Endothelial cell of umbilical vein (primary cell): ENCODE results near the gene SLC28A1. TPM values are rescaled to one million over a fixed set of nuclear protein-coding genes. Genes with fewer than 3 reads are reported as not detected.

ENCODE experiments used
- BruUV-seq: library from RNA; stranded (reverse); fragments of 400-500 nt; replicated peaks from 2 replicates; lab custom pipeline; 2021; lab: Mats Ljungman, UMichigan
- CTCF ChIA-PET: fragments of 300-600, 350-600 bp; sonication (Branson Sonifier 250); formaldehyde crosslinking; loops from one replicate; lab custom pipeline; 2021; ENCODE audit warnings: antibody characterized with exemption, inconsistent platforms; lab: Charles Lee
- POLR2A ChIA-PET: fragments of 300-600, 350-600 bp; sonication (Branson Sonifier 250); formaldehyde crosslinking; loops from one replicate; lab custom pipeline; 2021; ENCODE audit warnings: antibody characterized with exemption, inconsistent platforms; lab: Charles Lee
- DNase-seq: peaks from one replicate; pipeline ENCODE4 v3.0.0-alpha.2; 2011; ENCODE audit warnings: low read depth, low spot score
- FAIRE-seq: peaks from 2 replicates; lab custom pipeline; 2011; peaks lifted over from hg19 to GRCh38; lab: Jason Lieb, UNC
- H2AFZ ChIP-seq: 2 replicates; pipeline ENCODE4 v1.6.0; 2012; ENCODE audit warnings: low read depth, low read length, control low read depth, inconsistent platforms
- H3K27ac ChIP-seq: 2 replicates; pipeline ENCODE4 v1.5.1; 2011; ENCODE audit warnings: low read depth, mild to moderate bottlenecking, control low read depth, low read length, moderate library complexity; ENCODE audit not compliant: insufficient read depth
- H3K27me3 ChIP-seq, 2 experiments: 2 replicates each; pipeline versions ENCODE4 v1.6.0 to v1.6.1; 2011; ENCODE audit warnings: low read length in 2 of 2, mixed read lengths in 1 of 2; ENCODE audit not compliant: control insufficient read depth in 2 of 2, insufficient read depth in 2 of 2
- H3K36me3 ChIP-seq, 2 experiments: 2 replicates in 1 of 2; 3 replicates in 1 of 2; pipeline ENCODE4 v1.5.1; 2011; ENCODE audit warnings: low read length in 2 of 2, mild to moderate bottlenecking in 1 of 2, moderate library complexity in 1 of 2; ENCODE audit not compliant: control insufficient read depth in 2 of 2, insufficient read depth in 2 of 2; ENCODE audit errors: extremely low read depth in 1 of 2
- H3K4me1 ChIP-seq: 3 replicates; pipeline ENCODE4 v1.5.1; 2011; ENCODE audit warnings: mild to moderate bottlenecking, low read length; ENCODE audit not compliant: control insufficient read depth, insufficient read depth; ENCODE audit errors: extremely low read depth
- H3K4me2 ChIP-seq: 2 replicates; pipeline ENCODE4 v1.6.1; 2011; ENCODE audit warnings: low read length, control low read depth, mixed read lengths; ENCODE audit not compliant: insufficient read depth
- H3K4me3 ChIP-seq, 3 experiments: fragments of 200-600 bp in 1 of 3; sonication (generic), shearing (Covaris generic) in 1 of 3; replicated peaks in 1 of 3; 2 replicates each; pipeline ENCODE4 v1.5.1; 2011 to 2016; ENCODE audit warnings: control low read depth in 3 of 3, low read length in 3 of 3, mild to moderate bottlenecking in 2 of 3, inconsistent platforms in 1 of 3, low read depth in 1 of 3, moderate library complexity in 1 of 3; ENCODE audit not compliant: insufficient read depth in 1 of 3
- H3K79me2 ChIP-seq: 2 replicates; pipeline ENCODE4 v1.6.0; 2012; ENCODE audit warnings: low read length, inconsistent platforms; ENCODE audit not compliant: control insufficient read depth, insufficient read depth
- H3K9ac ChIP-seq: replicated peaks from 2 replicates; pipeline ENCODE3; 2011; ENCODE audit warnings: low read length, control low read depth; ENCODE audit not compliant: insufficient read depth; ENCODE audit errors: extremely low read depth
- H3K9me1 ChIP-seq: replicated peaks from 3 replicates; pipeline ENCODE4 v1.6.0; 2011; ENCODE audit warnings: mild to moderate bottlenecking, low read length; ENCODE audit not compliant: control insufficient read depth, insufficient read depth; ENCODE audit errors: extremely low read depth
- H3K9me3 ChIP-seq: replicated peaks from 2 replicates; pipeline ENCODE4 v1.5.1; 2012; ENCODE audit warnings: low read length, inconsistent platforms; ENCODE audit not compliant: control insufficient read depth, insufficient read depth
- H4K20me1 ChIP-seq: replicated peaks from 2 replicates; pipeline ENCODE3; 2011; ENCODE audit warnings: mild to moderate bottlenecking, low read length; ENCODE audit not compliant: control insufficient read depth, insufficient read depth; ENCODE audit errors: extremely low read depth
- EZH2 ChIP-seq: IDR thresholded peaks from 2 replicates; pipeline ENCODE4 v1.6.1; 2012; ENCODE audit warnings: borderline replicate concordance, low read depth, mild to moderate bottlenecking, moderate library complexity, low read length, inconsistent platforms; ENCODE audit not compliant: severe bottlenecking
- FOS ChIP-seq: IDR thresholded peaks from 2 replicates; pipeline ENCODE4 v1.6.1; 2011; ENCODE audit warnings: mild to moderate bottlenecking, low read length, moderate library complexity, borderline replicate concordance; ENCODE audit not compliant: insufficient read depth
- GATA2 ChIP-seq: IDR thresholded peaks from 2 replicates; pipeline ENCODE4 v1.7.0; 2011; ENCODE audit warnings: low read depth, mild to moderate bottlenecking, moderate library complexity, mixed read lengths, low read length; ENCODE audit not compliant: insufficient read length, insufficient read depth
- MYC ChIP-seq: IDR thresholded peaks from one replicate; pipeline ENCODE4 v1.6.1; 2011; ENCODE audit warnings: mild to moderate bottlenecking, low read depth, low read length
- POLR2AphosphoS5 ChIP-seq: IDR thresholded peaks from 2 replicates; pipeline ENCODE4 v1.6.1; 2012; ENCODE audit warnings: low read depth, mild to moderate bottlenecking, control low read depth, low read length, moderate library complexity; ENCODE audit not compliant: insufficient read depth
- dilution Hi-C: fragments of 300-500 bp; cut with MboI; formaldehyde crosslinking; loops from one replicate; pipeline ENCODE4 v1.15.0; 2019; ENCODE audit warnings: low sequenced_read_pairs; ENCODE audit not compliant: extremely low pct_ligation_motif_present
- intact Hi-C: fragments of 100-400 bp; cut with micrococcal nuclease; formaldehyde crosslinking; loops from one replicate; pipeline ENCODE4 v1.10.0; 2022
- polyA plus RNA-seq, 4 experiments: library from polyadenylated mRNA; depleted of rRNA in 3 of 4; stranded (reverse) in 3 of 4; unstranded in 1 of 4; fragments of >200 nt; gene quantifications; 2 replicates each; pipeline versions ENCODE4 v1.2.1 to v1.2.3, GENCODE V29; 2011 to 2012; ENCODE audit warnings: missing spikeins in 1 of 4
- total RNA-seq: library from RNA; stranded (reverse); gene quantifications from 2 replicates; pipeline ENCODE4 v1.2.3, GENCODE V29; 2021
- TF ChIP-seq, protein P1 (sequence below), 2 donors: IDR thresholded peaks; 1 replicate in 1 of 2; 2 replicates in 1 of 2; pipeline ENCODE4 v1.5.1; 2011; ENCODE audit warnings: low read length in 2 of 2, mild to moderate bottlenecking in 2 of 2, moderate library complexity in 2 of 2, control low read depth in 1 of 2, inconsistent platforms in 1 of 2, low read depth in 1 of 2; ENCODE audit not compliant: insufficient read depth in 1 of 2; ENCODE audit errors: extremely low read depth in 1 of 2

SLC28A1 gene
- total and polyA plus RNA-seq, 2 donors (not counting 3 experiments of a cell fraction or from before 2014, with no cell fraction given), result not detected

DNA sequence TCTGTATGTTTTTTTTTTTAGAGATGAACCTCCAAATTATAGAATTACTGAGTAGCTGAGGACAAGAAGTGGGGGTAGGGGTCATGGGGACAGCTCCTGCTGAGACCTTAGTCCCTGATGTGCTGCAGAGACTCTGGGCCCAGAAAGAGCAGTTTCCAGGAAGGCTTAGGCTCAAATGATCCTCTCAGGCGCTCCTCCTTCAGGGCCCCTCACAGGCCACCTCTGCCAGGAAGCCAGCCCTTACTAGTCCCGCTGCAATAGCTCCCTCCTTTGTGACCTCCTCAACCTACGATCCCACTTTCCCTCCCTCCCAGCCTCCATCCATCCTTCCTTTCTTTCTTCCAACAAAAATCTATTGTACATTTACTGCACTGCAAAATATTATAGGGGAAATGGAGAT, 24.6 kb downstream of the SLC28A1 start:
- dilution Hi-C loops, result no loop called here
- DNase-seq (no peak), FAIRE-seq (no peak)
- intact Hi-C loops, result no loop called here
- Histone ChIP-seq H3K9ac (no peak overlapping the region), H4K20me1 (no peaks in the 10 kb centered on the region), H3K36me3 (no peaks in the 10 kb centered on the region), H3K27me3 (no peaks in the 10 kb centered on the region), H3K4me3 (no peak overlapping the region), H3K27ac (no peak overlapping the region), H3K9me3 (no peaks in the 10 kb centered on the region), H3K4me2 (no peak overlapping the region), H3K9me1 (no peaks in the 10 kb centered on the region), H3K4me1 (peaks cover 28% of the 10 kb centered on the region), H3K79me2 (no peaks in the 10 kb centered on the region), H2AFZ (no peak overlapping the region)
- TF ChIP-seq GATA2, result no peak
- TF ChIP-seq, protein P1, sequence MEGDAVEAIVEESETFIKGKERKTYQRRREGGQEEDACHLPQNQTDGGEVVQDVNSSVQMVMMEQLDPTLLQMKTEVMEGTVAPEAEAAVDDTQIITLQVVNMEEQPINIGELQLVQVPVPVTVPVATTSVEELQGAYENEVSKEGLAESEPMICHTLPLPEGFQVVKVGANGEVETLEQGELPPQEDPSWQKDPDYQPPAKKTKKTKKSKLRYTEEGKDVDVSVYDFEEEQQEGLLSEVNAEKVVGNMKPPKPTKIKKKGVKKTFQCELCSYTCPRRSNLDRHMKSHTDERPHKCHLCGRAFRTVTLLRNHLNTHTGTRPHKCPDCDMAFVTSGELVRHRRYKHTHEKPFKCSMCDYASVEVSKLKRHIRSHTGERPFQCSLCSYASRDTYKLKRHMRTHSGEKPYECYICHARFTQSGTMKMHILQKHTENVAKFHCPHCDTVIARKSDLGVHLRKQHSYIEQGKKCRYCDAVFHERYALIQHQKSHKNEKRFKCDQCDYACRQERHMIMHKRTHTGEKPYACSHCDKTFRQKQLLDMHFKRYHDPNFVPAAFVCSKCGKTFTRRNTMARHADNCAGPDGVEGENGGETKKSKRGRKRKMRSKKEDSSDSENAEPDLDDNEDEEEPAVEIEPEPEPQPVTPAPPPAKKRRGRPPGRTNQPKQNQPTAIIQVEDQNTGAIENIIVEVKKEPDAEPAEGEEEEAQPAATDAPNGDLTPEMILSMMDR (IDR thresholded peaks at IDR 0.05; ENCODE audit: extremely low read depth in 1 of 2, insufficient read depth in 1 of 2, low read depth in 1 of 2, low read length in 2 of 2), result no peak
- CTCF ChIA-PET, result interaction anchor here (0.9 to 1.7 kb wide), 3 partner anchors 19 to 46 kb away, joined by 3 to 5 read pairs (median 3); no protein-coding TSS in a partner anchor
- no TSS peak for BruUV-seq
- POLR2A ChIA-PET, result interaction anchor here (1.1 kb wide), 1 partner anchor 338 kb away, joined by 3 read pairs; no protein-coding TSS in a partner anchor

DNA sequence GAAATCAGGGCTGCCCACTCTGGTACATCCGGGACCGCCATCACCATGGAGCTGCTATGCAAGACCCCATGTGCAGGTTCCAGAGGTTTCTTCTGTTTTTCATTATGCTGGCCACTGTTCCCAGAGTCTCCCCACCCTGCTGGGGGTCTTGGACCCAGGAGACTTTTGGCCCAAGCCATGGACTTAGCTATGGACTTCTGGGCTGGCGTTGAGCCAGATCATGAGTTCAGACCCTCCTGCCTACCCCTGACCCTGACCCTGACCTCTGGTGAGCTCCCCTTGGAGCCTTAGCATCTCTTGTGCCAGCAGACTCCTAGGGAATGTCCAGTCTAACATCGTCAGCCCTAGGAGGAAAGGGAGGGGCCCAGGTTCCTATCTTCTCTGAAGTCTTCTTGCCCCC, 25.3 kb downstream of the SLC28A1 start:
- POLR2A ChIA-PET, result interaction anchor here (1.1 kb wide), 1 partner anchor 339 kb away, joined by 3 read pairs; no protein-coding TSS in a partner anchor
- peaks cover 34% of the 10 kb centered on the region for H3K4me1 ChIP-seq
- H2AFZ ChIP-seq, result no peak overlapping the region
- no peak overlapping the region for H3K27ac ChIP-seq
- no peaks in the 10 kb centered on the region for H4K20me1 ChIP-seq
- no peak overlapping the region for H3K4me3 ChIP-seq
- DNase-seq, result no peak
- H3K9me3 ChIP-seq, result no peaks in the 10 kb centered on the region
- no peaks in the 10 kb centered on the region for H3K79me2 ChIP-seq
- H3K27me3 ChIP-seq, result no peaks in the 10 kb centered on the region
- H3K36me3 ChIP-seq, result no peaks in the 10 kb centered on the region
- no peak overlapping the region for H3K9ac ChIP-seq
- no peak overlapping the region for H3K4me2 ChIP-seq
- no TSS peak for BruUV-seq
- TF ChIP-seq EZH2 (no peak), POLR2AphosphoS5 (no peak), GATA2 (no peak), MYC (no peak), FOS (no peak)
- intact Hi-C loops, result loop anchor here (5.0 kb wide), 1 partner anchor 32 kb away; no protein-coding TSS in a partner anchor
- H3K9me1 ChIP-seq, result no peaks in the 10 kb centered on the region
- dilution Hi-C loops, result no loop called here
- CTCF ChIA-PET, result interaction anchor here (0.9 to 1.7 kb wide), 3 partner anchors 18 to 45 kb away, joined by 3 to 5 read pairs (median 3); no protein-coding TSS in a partner anchor
- no peak for FAIRE-seq
